Stimulated activated CD4-positive, alpha-beta T cell treated with anti-CD3 and anti-CD28 coated beads, Interleukin-4, amount 100 ng/mL, for 1 hour (primary cell): ENCODE results near the gene ACP1.

Experiments used
- DNase-seq: peaks from one replicate; pipeline ENCODE4 v3.0.0-alpha.2; 2020

Gene ACP1

DNA sequence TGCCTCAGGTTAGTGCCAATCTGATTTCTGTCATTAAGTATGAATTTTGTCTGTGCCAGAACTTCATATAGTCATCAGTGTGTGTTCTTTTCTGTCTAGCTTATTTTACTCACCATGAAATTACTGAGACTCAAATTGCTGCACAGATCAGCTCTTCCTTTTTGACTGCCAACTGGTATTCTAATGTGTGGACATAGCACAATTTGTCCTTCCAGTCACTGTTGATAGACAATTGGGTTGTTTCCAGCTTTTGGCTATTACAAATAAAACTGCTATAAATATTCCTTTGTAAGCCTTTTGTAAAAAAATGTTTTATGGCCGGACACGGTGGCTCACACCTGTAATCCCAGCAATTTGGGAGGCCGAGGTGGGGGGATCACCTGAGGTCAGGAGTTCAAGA lies 8.7 kb upstream of the ACP1 start:
- DNase-seq = no peak

DNA sequence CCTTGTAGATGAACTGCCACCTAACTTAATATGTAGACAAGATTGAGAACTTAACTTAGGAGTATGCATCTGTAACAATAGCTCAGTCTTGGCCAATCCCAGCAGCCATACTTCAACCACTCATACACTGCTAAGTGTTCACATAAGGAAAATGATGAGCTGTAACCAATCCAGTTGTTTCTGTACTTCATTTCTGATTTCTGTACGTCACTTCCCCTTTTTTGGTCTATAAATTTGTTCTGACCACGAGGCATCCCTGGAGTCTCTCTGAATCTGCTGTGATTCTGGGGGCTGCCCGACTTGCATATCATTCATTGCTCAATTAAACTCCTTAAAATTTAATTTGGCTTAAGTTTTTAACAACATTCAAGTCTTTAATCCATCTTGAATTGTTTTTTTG lies 7.3 kb upstream of the ACP1 start:
- DNase-seq = no peak

DNA sequence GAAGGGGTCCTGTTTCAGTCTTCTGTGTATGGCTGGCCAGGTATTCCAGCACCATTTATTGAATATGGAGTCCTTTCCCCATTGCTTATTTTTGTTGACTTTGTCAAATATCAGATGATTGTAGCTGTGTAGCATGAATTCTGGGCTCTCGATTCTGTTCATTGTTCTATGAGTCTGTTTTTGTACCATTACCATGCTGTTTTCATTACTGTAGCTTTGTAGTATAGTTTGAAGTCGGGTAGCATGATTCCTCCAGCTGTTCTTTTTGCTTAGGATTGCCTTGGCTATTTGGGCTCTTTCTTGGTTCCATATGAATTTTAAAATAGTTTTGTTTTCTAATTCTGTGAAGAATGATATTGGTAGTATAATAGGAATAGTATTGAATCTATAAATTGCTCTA lies 6.9 kb upstream of the ACP1 start:
- DNase-seq = no peak

DNA sequence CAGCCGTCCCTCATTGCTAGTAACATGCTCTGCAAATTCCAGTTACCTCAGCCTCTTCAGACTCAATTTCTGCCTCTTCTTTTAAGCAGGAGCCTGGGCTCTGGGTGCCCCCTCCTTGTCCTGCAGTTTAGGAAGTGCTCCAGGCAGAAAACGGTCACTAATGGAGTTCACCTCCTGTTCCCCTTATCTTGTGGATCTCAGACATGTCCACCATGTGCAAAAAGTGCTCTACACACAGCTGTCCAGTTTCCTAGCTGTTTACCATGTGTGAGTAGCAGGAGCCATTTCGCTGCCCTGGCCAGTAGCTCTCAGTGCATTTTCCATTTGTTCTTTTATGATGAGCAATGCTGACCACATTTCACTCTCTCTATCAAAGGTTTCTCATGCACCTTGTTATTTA lies 5.8 kb upstream of the ACP1 start:
- no peak for DNase-seq

DNA sequence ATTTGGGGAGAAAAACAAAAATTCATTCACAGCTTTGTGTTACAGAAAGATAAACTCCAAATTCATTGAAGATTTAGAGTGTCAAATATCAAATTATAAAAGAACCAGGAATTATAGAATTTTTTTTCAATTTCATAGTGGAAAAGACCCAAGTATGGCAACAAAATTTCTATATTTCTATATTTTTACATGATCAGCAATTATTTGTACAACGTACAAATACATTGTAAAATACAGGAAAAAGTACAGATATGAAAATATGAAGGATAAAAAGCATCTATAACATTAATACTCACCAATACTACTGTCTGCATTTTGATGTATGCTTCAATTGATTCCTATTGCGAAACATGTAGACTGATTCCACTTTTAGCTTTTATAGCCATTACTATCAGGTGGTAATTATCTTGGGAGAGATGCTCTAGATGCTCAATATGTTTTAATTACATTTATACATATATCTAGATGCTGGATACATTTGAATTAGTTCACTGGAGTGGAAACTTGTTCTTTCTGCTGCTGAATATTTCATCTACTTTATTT lies 4.9 kb upstream of the ACP1 start:
- DNase-seq = no peak

DNA sequence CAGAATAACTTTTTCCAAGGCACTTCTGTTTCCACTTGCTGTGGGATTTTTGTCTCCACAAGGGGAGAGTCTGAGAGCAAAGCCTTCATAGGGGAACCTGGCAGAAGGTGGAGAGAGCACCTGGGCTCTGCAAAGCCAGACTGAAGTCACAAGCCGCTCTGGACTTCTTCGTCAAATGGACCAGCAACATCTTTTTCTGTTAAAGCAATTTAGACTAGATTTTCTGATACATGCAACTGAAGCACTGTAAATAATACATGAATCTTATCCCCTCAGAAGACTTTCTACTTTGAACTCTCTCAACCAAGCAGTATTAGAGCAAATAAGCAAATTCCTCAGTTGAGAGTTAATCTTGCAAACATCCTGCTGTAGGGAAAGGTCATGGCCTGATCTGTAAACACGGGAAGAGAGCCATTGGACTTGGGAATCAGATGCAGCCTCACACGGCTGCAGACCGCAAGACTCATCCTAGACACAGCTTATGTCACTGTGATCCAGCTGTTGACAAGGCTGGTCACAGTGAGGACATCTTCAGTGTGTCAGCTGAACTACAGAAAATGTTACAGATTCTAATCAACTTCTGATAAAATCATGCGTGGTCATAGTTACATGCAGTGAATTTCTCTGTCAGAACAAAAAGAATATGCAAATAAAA lies 4.1 kb upstream of the ACP1 start:
- no peak for DNase-seq

DNA sequence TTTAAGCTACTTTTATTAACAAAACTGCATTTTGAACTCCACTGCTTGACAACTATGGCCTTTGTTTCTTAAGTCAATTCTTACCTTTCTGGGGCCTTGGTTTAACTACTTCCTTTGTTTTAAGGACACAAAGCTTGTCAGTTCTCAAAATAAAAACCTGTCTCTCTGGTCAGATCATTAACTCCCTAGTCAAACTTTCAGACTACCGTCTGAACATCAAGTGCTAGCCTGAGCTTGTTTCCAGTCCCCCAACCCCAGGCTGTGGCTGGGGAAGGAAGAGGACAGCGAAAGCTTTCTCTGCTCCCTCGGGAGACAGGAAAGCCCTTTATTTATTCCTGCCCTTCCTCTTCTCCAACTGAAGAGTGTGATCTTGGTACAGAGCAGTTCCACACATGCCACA lies 2.6 kb upstream of the ACP1 start:
- DNase-seq = no peak

DNA sequence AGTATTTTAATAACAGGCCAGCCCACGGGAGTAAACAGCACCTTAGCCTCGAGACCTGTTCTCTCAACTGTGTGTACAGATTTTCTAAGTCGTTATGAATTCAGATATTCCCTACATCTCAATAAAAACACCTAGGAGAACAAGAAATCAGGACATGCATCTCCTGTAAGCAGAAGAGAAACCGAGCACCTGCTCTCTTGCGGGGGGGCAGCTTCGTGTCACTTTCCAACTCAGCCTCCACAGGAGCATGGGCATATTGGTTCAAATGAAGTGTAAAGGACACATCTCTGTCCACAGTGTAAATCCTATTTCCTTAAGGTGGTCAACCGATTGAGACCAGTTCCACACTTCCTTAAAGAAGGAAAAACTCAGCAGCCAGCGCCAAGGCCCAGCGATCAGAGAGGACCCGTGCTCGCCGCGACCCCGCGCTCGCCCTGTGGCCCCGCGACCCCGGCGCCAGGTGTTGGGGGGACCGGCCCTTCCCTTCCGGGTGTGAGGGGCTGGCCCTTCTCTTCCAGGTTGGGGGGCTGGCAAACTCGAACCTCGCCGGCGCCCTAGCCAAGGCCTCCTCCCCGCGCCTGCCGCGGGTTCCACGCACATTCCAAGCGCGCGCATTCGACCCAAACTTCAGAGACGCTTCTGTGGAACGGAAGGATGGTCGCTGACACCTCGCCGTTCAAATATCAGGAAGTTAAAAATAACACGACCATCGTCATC lies 1.6 kb upstream of the ACP1 start:
- DNase-seq = no peak

DNA sequence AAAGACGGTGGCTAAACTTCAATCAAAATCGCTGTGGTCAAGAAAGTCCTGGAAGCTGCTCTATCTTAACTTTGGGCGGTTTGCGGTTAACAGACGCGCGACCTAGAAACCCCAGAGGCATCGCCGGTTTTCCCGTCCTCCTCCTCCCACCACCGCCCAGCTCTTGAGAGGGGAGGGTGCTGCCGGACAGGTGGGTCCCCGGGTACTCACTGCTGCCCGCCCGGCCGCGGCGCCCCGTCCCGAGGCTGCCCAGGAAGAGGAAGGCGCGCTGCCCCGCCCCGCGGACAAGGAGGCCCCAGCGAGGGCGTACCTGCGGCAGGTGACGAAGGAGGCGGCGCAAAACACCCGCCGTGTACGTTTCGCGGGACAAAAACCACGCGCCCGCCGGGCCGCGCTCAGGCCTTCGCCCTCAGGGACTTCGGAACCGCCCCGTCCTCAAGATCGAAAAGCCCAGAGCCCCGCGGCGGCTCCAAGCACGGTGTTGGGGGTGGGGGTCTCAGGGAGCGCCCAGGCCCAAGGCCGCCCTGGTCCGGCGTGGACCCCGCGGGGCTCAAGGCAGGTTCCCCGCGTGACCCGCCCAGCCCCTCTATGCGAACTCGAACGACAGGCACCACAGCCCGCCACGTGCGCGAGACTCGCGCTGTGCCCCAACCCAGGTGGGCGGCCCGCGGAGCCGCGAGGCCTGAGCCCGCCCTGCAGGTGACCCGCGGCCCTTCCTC lies 814 bp upstream of the ACP1 start, which contains the start of gene SH3YL1:
TSS of gene SH3YL1 (minus strand) at position 259 of the 719 bp plus-strand sequence. CDS start at position 211, 48 bp downstream.
- DNase-seq = peak; percentile 53

DNA sequence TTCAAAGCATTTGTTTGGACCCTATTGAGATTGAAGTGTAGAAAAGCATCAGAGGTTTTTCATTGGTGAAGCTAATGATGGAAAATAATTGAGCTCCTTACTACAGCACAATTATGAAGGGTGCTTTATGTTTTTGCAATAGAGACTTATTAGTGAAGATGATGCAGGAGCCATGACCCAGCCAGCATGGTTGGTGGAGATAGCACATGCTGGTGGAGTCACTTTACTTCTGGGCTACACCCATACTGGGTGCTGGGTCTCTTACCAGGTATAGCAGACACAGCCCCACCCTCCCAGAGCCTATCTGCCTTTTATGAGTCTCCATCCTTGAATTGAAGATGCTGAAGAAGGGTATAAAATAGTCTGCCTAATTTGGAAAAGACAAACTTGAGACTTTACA lies 3.6 kb downstream of the ACP1 start:
- no peak for DNase-seq

DNA sequence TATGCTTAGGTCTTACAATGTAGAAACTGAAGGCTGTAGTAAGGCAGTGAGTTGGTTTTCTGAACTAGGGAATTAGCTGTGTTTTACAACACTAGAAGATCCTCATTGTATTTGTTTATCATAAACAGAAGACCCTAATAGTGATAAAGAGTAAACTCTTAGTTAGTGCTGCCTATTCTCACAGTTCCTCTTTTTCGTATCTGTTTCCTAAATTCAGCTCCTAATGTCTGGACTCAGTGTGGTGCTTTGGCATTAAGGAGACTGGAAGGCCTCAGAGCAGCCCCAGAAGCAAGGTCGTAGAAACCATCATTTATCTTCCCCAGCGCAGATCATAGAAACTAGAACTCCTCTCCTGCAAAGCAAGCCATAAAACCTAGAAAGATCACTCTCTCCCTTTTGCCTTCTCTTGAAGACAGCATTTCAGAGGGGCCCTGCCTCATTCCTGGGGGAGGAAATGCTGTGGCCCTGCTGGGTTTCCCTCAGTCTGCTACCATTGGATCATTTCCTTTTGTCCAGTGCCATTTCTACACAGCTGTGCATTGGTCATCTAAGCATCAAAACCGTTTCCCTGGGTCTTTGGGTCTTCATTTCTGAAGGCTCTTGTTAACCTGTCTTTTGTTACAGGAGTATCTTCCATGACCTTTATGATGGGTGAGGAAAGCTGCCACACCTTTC lies 4.7 kb downstream of the ACP1 start:
- no peak for DNase-seq

DNA sequence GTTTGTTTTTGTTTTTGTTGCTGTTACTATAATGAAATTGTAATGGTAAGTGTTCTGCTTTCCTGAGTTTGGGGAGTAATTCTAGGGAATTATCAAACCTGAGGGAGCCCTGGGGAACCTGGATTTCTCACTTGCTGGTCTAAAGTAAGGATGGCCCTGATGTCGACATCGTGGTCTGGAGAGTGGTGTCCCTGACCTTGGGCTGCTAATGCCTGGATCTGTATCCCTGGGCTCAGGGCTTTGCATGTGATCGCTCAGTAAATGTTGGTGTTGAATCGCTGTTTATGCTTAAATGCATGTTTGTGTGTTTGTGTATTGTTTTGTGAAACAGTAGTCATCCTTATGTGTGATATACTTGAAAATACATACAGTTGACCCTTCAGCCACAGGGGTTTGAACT lies 6.1 kb downstream of the ACP1 start:
- DNase-seq = no peak

DNA sequence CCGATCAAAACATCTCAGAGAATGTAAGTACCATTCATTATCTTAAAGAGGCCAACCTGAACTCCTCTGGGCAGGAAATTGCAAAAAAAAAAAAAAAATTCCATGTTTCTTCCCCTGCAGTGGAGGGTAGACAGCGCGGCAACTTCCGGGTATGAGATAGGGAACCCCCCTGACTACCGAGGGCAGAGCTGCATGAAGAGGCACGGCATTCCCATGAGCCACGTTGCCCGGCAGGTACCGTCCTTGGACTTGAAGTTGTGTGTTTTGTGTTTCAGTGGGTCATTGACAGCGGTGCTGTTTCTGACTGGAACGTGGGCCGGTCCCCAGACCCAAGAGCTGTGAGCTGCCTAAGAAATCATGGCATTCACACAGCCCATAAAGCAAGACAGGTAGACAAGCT lies 7.2 kb downstream of the ACP1 start:
- DNase-seq = no peak

DNA sequence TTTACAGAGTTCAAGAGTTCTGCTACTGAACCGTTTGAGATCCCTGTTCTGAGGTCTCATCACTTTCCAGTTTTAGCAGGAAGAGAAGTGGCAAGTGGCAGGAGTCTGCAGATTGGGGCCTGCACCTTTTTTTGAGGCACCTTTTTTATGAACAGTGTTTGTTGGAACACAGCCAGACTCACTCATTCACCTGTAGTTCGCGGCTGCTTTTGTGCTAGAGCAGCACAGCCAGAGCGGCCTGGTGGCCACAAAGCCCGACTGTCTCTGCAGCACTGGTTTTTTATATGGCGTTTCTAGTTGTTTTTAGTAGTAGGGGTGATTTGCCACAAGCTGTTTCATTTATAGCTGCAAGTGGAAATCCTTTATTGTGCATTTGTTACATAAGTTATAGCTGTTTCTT lies 8.6 kb downstream of the ACP1 start:
- DNase-seq = no peak

DNA sequence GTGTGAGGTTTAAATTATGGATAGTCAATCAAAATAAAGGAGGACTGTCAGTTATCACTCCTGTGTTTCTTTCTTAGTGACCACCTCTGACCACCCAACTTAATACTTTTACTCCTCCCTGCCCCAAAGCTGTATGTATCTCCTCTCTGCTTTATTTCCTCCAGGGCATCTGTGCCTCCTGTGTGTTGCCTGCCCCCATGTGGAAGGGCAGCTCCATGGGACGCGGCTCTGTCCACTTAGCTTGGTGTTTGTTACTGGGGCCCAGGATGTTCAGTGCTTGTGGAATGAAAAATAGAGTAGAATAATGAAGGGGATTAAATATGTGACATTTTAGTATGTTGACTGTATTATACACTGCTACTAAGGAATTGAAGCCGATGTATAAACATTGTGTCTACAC lies 9.8 kb downstream of the ACP1 start:
- DNase-seq = no peak

DNA sequence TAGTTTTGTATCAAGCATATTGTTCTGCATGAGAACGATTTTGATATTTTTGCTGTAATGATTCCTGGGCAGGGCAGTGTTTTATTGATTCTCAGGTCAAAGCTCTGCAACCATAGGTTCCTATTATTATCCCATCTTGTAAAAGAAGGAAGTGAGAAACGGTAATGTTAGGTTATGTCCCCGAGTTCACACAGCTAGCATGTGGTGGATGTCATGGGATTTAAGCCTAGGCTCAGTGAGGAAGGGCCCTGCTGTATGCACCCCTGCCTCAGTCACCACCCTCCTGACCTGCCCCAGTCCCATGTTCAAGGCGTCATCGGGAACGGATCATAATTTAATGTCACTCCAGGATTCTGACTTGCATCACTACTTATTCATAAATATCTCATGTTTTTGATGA lies 10.7 kb downstream of the ACP1 start:
- no peak for DNase-seq

DNA sequence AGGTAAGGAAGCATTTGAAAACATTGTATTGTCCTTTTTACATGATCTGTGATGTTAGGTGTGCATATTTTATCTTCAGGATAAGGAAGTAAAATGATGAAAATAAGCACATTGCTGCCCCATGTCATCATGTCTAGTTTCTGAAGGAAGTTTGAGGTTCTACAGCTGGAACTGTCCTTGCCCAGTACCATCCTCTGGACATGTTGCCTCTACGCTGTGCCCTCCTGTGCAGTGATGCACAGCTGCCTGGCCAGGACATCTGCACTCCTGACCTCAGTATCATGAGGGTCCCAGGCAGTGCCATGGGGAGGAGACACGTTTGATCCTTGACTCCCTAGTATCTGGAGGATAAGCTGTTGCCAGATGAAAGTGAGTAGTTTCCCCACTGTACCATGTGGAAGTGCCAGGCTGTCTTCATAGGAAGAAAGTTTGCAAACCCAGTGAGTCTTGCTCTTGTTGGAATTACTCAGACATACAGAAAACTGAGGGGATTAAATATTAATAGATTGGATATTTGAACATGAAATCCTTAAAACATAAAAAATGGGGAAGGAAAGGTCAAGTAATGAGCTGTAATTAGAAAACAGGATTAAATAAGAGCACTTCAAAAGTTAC lies 13.7 kb downstream of the ACP1 start:
- DNase-seq = no peak

DNA sequence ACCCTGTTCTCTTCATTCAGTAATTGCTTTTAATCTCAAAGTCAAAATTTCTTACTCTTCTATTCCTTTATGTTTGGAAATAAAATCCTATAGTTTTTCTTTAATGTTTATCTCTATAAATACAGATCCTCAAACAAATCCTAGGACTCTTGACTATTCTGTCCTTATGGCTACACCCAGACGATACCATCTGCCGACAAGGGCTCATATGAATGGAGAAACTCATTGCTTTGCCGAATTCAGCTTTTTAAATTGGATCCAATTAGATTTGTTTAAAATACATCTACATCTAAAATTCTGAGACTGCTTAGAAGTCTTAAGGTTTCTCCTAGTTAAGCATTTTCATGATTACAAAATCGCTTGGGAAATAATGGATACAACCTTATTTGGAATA lies 14.2 kb downstream of the ACP1 start:
- DNase-seq = no peak

DNA sequence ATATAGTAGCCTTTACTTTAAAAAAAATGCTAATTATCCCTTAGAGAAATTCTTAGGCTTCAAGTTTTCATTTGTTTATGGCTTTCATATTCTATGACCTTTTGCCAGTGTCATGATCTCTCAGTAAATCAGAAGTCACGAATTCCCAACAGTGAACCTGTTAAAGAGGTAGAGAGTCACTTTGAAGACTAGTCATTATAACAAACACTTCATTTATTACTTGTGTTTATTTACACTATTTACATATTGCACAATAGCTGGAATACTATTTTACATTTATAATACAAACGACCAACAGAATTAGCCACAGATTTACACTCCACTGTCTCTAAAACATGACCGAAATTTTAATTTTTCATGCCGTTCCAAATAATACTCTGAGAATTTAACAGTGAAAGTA lies 14.6 kb downstream of the ACP1 start:
- no peak for DNase-seq

DNA sequence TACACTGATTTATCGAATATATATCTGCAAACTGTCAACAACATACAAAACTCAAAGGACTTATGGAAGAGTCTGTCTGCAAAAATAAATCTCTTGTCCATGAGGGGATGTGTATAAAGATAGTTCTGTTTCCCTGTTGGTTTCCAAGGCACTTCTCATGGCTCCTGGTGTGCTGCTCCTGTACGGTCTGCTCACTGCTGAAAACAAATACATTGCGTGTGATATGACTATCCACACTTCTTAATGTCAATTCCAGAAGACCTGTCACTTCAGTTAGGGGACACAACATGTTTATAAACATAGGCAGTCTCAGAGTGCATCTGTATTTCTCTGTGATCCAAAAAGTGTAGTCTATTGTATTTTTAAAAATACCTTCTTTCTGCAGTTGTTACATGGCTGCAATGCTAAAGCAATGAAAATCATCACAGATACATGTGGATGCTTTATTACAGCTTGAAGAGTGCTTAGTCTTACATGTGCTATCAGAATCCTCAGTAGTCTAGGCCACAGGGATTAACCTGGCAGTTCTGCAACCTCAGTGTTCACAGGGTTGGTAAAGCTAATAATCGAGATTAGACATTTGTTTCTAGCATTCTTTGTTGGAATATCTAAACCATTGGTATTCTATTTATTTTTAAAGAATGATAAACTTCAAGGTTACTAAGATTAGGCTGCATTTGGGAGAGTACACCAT lies 15.4 kb downstream of the ACP1 start:
- DNase-seq = no peak

DNA sequence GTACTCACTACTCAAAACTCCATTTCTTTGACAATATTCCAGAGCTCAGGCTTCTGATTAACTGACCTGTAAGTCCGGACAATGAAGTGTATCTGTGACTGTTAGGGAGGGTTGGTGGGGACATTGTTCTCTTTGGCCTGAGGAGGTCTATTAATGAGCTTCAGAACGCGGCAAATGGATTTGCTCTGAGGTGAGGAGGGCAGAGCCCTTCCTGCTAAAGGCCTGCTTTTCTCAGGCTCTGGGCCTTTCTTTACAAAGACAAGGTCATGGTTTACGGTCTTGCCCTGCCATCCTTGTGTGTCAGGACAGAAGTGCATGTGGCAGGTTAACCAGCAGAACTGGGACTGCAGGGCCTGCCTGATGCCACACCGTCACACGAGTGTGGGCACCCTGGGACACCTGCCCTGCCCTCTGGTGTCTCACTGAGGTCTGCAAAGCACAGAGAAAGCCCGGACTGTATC lies 15.9 kb downstream of the ACP1 start:
- DNase-seq = no peak

DNA sequence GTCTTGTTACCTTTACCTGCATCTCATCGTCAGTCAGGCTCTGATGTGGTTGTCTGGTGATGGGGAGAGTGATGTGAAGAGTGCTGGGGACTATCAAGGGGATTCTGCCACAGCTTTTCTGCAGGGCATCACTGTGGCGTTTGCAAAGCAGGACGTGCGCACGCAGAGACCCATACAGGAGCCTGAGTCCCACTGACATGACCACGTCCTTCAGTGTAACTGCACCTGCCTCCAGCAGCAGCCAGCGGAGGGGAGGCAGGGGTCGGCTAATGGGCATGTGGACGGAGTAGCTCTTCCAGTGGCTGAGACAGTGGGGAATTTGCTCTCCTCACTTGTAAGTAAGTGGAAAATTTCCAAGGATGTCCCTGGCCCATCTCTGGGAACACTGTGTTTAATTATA lies 16.6 kb downstream of the ACP1 start:
- DNase-seq = no peak
